OCI-M2 (cell line): ENCODE measurements around the gene CADPS.

ENCODE experiments used
- DNase-seq: peaks from one replicate; lab custom pipeline; 2025; ENCODE audit not compliant: unreplicated experiment; lab: John Stamatoyannopoulos, UW

Gene CADPS

DNA sequence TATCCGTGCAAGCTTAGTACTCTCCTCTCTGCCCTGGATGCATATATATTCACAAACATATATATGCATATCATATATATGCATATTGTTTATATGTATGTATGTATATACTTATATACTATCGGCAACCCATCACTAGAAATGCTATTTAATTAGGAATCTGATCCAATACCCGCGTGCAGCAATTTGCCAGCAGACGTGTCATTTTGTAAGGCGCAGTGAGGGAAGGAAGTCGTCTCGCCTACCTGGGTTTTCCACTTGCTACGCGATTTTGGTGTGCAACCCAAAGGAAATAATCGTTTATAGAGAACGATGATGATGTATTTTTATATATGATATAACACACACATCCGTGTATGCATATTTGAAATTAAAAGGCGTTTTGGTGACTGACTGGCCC lies 496.3 kb downstream of the CADPS start:
- DNase-seq, result no peak

DNA sequence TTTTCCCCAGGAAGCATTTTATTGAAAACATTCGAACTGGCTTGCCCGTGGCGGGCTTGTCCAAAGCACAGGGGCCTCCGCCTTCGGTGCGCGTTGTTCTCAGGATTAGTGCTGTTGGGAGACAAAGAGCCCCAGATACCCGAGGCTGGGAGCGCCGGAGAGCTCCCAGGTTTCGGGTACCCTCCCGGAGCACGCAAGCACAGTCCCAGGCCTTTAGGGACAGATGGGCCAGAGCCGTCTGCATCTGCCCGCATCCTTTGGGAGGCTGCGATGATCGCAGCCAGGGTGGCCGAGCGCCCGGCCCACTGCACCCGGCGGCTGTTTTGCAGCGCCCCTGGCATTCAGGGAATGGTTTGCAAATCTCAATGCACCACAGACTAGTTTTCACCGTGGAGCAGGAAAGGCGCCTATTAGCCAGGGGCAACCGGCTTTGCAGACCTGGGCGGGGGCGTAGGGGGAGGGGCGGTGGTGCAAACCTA lies 496.9 kb downstream of the CADPS start:
- no peak for DNase-seq

DNA sequence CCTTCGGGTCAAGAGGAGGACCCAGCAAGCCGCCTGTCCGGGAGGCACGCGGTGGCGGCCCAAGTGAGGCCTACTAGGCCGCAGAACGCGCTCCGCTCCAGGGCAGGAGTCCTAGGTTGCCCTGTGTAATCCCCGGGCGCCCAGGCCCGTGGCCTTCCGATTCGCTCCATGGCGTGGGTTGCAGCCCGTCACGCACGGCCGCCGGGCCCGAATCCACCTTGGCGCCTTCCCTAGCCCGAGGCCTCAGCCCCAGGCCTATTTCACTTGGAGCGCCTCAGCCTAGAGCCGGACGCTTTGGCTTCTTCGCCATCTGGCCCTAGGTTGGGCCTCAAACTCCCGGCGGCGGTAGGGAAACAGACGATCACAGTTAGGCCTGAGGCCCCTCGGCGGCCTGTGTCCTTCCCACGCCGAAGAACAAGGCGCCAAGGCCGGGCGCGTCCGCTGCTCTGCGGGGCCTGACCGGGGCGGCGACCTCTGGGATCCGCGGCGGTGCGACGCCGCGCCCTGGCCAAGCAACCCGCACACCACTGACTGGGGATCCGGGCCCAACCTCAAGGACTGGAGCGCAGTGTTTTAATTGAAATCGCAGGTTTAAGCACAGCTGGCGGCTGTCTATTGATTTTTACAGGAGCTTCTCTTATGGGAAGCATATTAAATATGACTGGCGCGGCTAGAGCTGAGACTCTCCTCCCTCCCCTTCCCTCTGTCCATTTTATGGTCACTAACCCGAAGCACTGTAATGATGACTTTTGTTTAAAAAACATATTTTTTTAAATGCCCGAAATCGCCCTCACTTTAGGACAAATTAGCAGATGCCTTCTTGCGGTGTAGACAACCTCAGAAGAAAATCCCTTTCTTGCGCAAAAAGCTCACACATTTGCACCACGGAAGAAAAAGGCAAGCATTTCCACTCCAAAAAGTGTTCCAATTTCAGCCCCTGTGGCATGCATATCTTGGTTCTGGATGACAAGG lies 498.0 kb downstream of the CADPS start:
- DNase-seq, result no peak

DNA sequence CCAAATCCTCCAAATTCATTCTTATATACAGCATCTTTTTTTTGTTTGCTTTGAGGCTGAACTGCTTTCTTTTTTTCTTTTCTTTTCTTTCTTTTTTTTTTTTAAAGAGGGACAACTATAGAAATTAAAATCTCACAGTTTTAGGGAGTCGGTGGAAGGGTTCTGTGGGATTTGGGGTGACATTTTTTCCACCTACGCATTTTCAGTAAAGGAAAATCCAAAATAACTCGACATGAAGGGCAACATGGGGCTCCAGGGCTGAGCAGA lies 498.8 kb downstream of the CADPS start:
- no peak for DNase-seq

DNA sequence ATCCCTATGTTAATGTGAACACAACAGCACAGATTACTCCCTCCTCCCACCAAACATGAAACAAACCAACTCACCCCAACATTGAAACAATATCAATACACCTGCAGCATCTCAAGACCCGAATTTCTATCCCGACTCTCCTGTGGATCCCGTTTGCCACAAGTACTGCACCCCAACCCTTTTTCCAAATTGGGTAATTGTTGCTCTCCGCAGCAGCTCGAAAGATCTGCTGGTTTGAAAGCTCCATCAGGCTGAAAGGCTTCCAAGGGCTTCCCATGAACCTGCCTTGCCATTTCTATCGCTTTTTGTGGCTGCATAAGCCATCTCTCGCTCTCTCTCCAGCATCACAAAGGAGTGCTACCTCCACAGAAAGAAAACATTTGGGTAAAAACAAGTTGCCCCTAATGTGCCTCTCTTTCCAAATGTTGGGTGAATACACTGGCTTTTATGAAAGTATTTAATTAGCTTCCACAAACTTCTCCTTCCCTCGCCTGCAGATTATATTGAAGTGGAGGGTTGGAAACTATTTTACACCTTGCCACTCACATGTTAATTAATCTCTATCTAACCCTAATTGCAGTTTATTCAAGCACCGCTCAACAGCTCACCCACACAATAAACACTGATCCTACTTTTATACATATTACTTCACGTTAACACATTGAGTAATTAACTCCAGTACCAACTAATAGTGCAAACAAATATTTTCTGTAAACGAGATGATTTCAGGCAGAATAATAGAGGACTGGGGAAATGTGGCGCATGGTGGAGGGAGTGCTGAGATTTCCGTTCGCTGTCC lies 499.4 kb downstream of the CADPS start:
- no peak for DNase-seq

DNA sequence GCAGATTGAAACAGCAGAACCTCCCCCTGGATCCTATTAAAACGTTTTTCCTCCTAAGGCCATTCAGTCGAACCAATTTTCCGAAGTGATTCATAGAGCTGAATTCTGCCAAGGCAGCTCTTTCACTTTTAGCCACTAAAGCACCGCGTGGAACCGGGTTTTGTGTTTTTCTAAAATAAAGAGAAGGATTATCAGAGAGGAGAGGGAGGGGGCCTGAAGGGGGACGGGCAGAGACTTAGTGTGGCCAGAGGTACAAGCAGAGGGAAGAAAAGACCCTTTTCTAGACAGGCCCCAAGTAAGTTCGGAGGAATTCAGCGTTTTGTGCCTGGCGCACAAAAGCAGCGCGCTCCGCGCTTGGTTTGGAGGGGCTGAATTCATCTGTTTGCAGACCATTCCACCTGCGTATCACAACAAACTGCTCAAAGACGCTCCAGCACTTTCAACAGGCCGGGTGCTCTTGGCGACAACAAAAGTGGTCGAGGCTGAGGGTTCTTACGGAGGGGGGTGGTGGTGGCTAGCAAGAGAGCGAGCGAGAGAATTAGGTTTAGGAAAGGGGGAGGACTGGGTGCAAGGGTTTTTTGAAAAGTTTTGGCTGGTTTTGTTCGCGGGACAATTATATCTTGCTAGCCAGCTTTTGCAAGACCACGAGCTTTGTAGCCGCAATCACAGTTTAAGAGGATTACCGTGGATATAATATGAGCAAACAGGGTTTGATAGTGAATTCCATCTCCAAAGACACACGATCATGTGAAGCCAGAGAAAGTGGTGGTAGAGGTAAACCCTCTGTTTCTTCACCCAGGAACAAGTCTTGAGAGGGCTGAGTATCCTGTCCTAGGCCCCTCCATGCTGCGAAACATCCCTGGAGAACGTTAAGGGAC lies 500.6 kb downstream of the CADPS start:
- DNase-seq, result no peak

DNA sequence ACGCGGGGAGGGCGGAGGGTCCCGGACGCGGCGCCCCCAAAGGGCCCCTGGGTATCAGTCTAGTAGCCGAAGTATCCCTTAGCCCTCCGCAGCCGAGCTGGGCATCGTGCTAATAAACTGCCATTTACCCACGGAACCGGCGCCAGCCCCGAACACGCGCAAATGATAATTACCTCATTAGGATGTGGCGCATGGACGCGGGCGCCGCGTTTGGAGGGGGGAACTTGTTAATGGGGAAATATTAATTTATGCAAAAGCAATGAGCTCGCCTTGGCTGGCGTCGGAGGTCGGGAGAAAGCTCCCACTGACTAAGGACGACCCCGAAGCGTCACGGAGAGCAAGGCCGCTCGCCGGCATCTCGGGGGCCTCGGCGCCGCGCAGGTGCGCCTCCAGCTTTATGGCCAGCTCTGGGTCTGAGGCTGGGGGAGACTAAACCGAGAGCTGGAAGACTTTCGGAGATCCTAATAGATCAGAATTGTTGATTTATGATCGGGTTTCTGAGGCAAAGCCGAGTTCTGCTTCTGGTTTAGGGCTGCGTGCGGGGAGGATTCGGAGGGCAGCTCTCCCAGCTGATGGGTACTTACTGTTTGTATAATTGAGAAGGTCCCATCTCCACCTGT lies 501.4 kb downstream of the CADPS start:
- DNase-seq, result no peak

DNA sequence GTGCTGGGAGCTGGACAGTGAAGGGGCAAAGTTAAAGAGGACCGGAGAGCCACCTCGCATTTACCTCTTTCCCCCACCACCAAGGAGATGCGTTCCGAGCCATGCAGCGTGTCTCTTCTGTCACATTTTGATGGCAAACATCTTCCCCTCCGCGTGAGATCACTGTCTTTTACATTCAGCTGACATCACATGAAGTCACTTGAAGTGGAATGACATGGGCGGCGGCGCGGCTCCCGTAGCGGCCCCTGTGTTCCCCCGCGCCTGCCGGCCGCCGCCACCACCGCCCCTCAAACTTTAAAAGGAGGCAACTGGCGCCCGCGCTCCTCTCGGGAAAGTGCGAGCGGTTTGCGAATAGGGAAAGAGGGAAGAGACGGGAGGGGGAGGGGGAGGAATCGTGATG lies 502.0 kb downstream of the CADPS start, which contains the start of gene FEZF2:
Gene FEZF2, minus strand, starts transcription at position 336 of the 400 bp plus-strand sequence. CDS start 682 bp downstream, outside the sequence.
- DNase-seq, result no peak

DNA sequence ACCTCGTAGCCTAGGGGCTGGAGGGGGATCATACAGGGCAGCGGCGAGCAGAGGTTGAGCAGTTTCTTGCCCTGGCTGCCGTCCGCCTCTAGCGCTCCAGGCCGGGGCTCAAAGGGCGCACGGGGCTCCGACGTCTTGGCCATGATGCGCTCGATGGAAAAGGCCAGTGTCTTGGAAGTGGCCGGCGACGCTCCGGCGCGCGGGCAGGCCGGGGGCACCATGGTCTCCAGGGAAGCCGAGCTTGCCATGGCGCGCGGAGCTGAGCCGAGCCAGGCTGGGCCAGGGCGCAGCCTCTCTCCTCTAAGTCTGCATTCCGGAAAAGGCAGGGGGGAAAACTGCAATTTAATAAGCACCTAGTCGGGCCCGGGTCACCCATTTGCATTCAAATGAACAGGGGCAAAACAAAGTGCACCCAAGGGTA lies 502.6 kb downstream of the CADPS start:
- no peak for DNase-seq

DNA sequence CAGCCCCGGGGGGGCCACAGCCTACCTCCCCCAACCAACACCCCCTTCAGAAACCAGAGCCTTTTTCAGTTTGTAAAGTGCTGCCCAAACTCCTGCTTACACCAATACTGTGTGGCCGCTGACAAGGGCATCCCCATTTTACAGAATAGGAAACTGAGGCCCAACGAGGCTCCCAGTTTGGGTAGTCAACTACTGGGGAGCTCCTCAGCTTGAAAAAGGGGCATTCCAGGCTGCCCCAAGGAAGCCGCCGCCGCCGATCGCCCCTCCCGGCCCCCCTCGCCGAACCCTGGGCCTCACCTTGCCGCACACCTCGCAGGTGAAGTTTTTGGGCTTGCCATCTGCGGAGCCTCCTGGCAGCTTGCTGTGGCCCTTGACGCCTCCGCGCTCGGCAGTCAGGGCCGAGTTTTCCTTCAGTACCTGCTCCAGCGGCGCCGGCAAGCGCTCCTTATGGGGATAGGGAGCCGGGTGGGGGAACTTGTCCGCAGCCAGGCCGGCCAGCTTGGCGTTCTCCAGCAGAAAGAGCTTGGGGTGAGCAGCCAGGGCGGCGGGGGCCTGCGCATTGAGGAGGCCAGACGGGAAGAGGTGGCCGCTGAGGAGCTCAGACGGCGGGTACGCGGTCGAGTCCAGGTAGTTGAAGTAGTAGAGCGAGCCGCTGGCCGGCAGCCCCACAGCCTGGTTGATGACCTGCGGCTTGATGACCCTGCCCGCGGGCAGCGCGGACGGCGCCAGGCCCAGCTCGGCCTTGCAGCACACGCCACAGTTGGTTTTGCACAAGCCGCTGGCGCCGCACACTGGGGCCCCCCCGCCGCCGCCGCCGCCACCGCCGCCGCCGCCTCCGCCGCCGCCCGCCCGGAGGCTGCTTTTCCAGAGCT lies 503.3 kb downstream of the CADPS start:
- no peak for DNase-seq

DNA sequence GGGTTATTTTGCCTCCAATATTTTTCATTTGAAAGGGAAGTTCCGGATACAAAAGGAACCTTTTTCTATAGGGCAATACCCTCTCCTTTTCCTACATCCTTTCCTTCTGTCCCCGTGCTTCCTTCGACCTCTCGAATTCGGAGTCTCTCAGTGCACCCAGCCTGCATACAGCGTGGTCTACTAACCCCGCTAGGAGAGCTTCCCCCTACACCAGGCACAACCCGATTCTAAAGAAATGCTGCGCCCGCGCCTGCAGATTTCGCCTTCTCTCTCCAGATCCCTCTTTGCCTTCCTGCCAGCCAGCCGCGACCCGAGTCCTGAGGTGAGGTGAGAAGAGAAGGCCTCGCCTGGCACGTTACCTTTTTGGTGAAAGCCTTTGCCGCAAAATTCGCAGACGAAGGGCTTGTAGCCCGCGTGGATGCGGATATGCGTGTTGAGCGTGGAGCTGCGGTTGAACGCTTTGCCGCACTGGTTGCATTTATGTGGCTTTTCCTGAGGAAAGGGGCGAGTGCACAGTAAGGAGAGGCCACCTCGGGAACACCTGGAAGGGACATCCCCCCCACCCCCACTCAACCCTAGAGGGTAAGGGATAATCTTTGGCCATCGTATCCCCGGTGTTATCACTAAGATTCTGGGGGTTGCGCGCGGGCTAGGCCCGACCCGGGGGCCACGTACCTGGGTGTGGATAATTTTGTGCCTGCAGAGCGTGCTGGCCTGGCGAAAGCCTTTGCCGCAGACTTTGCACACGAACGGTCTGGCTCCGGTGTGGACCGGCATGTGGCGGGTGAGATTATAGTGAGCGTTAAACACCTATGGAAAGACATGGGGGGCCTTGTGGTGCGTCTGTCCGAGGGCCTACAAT lies 504.1 kb downstream of the CADPS start:
- no peak for DNase-seq

DNA sequence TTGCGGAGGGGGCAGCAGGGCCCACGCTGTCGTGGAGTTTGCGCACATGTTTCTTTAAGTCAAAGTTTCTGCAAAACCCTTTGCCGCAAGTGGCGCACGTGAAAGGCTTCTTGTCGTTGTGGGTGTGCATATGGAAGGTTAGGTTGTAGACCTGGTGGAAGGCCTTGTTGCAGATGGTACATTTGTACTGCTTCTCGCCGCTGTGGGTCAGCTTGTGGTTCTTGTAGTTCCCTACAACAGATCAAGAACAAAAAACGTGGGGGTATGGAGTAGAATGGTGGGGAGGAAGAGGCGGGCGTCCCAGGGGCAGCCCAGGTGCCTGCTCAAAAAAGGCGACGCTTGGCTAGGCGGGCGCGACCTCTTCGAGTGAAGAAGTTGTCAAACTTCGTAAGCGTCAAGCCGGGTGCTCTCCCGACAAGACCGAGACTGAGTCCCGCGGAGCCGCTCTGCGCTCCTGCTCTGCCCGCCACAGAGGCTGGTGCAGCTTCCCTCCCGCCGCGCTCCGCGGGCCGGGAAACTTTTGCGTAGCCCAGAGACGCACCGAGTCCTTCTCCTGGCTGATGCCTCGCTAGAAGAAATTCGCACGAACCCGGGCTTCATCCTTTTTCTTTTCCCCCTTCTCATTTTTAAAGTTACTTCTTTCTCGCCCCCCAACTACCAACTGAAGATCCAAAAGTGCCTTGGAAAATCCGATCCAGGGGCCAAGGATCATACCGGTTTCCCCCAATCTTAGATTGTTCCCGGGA lies 504.9 kb downstream of the CADPS start:
- DNase-seq, result no peak

DNA sequence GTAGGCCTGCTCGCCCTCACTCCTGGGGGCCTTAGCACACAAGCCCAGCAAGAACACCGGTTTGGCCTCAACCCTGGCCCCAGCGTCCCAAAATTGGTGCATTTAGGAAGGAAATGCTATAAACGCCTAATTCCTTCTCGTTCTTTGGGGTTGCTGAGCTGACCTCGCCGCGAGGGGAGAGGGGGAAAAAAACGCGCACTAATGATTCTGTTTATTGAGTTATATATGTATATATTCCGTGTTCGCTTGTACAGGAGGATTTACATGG lies 505.8 kb downstream of the CADPS start:
- no peak for DNase-seq

DNA sequence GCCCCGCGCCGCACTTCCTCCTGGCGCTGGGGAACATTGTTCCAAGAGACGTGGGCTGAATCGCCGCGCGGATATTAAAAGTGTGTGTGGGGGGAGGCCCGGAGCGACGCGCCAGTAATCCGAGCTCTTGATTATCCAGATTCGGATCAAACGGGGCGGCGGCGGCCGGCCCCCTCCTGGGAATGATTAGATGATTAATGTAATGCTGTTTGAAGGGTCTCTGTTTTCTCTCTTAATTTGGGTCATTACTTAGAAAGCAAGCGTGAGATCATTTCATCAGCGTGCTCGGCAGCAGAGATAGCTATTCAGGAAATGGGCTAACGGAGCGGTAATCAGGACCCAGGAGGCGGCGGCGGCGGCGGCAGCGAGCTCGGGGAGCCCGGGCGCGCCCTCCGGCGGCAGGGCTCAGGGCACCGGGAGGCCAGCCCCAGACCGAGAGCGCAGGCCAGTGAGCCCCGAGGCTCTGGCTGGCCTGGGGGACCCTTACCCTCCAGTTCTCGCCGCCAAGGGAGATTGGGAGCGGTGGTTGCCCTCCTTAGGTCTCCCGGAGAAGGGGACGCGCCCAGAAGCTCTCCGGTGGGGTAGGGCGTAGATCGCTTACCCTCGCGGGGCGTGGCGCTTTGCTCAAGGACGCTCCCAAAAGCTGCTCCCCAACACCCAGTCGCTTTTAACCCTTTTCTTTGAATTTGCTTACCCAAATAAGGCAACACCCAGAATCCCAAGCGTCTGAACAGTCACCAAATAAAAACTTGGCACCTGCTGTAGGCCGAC lies 506.3 kb downstream of the CADPS start:
- DNase-seq, result no peak

DNA sequence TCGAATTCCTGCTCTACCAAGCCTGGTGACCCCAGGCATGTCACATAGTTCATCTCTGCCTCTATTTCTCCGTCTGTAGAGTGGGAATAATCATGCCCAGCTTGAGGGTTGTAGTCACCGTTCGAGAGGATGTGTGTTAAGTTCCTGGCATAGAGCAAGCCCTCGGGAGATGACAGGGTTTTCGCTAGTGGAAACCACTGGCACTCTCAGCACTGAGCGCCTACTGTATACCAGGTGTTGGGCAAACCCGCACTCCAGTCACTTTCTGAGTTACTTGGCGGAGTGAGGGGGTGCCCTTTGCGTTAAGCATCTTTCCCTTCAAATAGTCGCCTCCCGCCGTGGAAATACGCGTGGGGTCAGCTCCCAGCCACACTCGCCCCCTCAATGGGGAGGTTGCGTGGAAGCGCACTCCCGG lies 506.9 kb downstream of the CADPS start:
- DNase-seq, result no peak

DNA sequence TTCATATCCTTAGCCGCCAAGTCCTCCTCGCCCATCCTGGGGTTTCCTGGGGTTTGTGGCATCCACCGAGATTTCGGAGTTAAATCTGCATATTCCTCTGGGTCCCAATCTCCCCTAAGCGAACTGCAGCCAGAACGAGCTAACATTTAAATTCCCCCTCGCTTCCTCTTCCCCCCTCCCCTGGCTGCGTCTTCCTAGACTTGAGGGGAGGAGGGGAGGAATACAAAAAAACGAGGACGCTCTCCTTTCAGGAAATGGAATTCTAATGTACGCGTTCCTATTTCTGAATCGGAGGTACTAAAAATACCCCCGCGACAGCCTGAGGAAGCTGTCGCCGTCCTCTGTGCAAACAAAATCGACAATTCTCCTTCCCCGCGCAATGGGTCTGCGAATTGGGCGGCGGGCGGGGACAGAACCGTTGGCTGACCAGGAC lies 507.4 kb downstream of the CADPS start:
- no peak for DNase-seq

DNA sequence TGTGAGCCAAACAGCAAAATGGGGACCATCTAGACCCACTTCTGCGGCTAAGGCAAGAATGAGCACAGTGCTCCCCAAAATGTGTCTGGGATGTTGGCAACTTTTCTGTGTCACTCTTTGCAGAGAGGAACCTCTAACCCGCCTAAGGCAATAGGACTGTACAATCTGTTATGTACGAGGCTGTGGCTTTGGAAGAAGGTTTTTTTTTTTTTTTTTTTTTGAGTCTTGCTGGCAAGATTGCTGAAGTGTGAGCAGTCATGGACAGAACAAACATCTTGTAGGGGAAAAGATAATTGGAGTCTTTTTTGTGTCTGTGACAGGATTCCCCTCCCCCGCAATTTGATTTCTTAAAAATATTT lies 509.1 kb downstream of the CADPS start:
- no peak for DNase-seq
